Measurements from ENCODE around the gene C19orf47. TPM values are rescaled to one million over a fixed set of nuclear protein-coding genes. Genes with fewer than 3 reads are reported as not detected.
"Not testable (repeated sequence)": the region's sequence is repeated elsewhere in the genome, so short reads cannot be mapped to it uniquely, and the experiment has no call there.

Gene C19orf47
- total RNA-seq, 1 experiment from 2014 or later = 33.7 TPM

DNA sequence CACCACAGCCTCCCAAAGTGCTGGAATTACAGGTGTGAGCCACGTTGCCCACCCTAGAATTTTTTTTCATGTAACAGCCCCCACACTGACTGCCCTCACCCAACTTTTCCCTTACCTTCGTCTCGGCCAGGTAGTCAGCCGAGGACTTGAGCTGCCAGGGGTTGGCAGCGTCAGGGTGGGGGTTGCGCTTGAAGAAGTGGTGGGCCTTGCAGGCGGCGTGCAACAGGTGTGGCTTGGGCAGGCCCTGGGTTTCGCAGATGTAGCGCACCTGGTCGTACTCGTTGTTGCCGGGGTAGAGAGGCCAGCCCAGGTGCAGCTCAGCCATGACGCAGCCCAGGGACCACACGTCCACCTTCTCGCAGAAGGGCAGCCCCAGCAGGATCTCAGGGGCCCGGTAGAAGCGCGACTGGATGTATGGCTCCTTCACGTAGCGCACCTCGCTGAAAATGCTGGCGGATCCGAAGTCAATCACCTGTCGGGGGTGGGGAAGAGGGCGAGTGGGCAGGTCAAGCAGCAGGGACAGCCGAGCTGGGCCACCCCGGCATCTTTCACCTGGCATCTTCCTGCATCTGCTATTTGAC lies 35.6 kb upstream of the C19orf47 start:
- no peak for DNase-seq
- no peaks in the 10 kb centered on the region for H3K9me3 ChIP-seq (replicated peaks)
- H3K27me3 ChIP-seq = no peaks in the 10 kb centered on the region
- H3K4me1 ChIP-seq = peaks cover 11% of the 10 kb centered on the region
- H3K36me3 ChIP-seq = no peaks in the 10 kb centered on the region; the same call in 1 of the 2 replicates
- no peak overlapping the region for H3K4me3 ChIP-seq
- H3K27ac ChIP-seq = no peak overlapping the region

DNA sequence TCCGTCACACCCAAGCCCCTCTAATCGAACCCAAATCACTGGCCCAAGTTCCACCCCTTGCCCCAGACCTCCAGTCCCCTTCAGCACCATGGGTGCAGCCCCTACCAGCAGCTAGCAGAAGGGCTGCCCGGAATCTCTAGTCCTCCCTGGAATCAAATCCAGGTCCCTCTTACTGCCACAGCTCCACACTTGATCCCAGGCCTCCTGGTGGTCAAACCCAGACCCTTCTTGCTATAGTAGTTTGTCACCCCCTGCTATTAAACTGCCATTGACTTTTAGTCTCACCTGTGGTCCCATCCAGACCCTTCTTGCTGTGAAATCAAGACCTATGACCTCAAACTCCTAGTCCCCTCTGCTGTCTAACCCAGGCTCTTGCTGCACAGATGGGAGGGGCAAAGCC lies 33.1 kb upstream of the C19orf47 start:
- Histone ChIP-seq H3K9me3 (replicated peaks) (no peaks in the 10 kb centered on the region), H3K4me3 (no peak overlapping the region), H3K4me1 (peaks cover 8% of the 10 kb centered on the region), H3K27me3 (no peaks in the 10 kb centered on the region), H3K27ac (no peak overlapping the region), H3K36me3 (peaks cover 7% of the 10 kb centered on the region)
- DNase-seq = no peak

DNA sequence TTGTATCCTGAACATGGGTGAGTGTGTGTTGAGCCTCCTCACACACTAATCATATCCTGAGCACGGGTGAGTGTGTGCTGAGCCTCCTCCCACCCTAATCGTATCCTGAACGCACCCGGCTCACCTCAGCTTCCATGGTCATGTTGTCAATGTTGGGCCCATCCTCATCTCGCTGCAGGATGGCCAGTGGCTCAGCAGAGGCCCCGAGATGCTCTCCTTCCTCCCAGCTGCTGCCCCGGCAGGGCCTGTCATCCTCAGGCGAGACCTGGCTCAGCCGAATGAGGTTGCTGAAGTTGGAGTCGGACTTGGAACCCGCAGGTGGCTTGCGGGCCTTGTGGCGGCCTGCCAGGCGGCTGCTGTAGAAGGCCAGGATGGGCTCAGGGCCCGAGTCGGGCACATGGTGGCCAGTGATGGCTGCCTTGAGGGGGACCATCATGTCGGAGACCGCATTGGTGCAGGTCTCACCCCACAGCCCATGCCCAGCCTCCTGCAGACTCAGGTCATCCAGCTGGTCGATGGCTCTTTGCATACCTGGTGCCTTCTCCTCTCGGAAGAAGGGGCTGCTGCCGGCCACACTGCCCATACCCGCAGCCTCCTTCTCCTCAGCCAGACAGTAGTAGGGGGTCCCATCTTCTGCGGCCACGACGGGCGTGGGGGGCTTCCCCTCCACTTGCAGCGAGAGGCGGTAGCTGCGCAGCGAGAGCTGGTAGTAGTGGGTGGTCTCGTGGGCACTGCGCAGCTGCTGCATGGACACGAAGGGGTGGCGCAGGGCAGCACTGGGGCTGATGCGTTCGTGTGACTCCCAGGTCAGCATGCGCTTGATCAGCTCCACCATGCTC lies 32.2 kb upstream of the C19orf47 start:
- Histone ChIP-seq H3K4me1 (peaks cover 8% of the 10 kb centered on the region), H3K4me3 (no peak overlapping the region), H3K27me3 (no peaks in the 10 kb centered on the region), H3K36me3 (peaks cover 10% of the 10 kb centered on the region), H3K9me3 (replicated peaks) (no peaks in the 10 kb centered on the region), H3K27ac (no peak overlapping the region)
- no peak for DNase-seq

DNA sequence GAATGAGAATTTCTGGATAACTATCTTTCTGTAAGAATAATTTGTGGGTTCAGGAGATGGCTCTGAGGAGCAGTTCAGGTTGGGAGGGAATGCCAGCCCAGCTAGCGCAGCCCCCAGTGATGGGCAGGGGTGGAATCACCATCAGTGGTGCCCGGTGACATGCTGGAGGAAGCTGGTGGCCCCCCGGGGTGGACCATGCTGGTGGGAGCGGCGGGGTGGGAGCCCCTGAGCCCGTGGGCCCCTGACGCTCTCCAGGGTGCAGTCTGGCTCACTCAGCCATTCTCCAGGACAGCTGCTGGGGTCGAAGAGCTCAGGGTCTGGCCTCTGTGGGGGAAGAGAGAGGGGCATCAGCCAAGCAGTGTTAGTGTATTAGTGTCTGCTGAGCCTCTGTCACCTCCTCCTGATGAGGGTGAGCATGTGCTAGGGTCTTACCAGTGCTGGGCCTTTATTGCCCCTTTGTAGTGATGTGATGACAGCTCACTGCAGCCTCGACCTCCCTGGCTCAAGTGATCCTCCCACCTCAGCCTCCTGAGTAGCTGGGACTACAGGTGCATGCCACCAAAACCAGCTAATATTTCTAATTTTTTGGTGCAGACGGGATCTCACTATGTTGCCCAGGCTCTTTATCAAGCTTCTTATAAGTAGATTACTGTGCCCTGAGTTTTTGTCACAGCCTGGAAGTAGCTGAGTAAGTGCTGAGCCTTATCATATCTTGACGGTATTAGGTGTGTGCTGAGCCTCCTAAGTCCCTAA lies 31.4 kb upstream of the C19orf47 start:
- H3K27me3 ChIP-seq = no peaks in the 10 kb centered on the region
- peaks cover 8% of the 10 kb centered on the region for H3K4me1 ChIP-seq
- H3K9me3 ChIP-seq (replicated peaks) = no peaks in the 10 kb centered on the region
- H3K27ac ChIP-seq = no peak overlapping the region
- DNase-seq = no peak
- peaks cover 10% of the 10 kb centered on the region for H3K36me3 ChIP-seq
- H3K4me3 ChIP-seq = no peak overlapping the region

DNA sequence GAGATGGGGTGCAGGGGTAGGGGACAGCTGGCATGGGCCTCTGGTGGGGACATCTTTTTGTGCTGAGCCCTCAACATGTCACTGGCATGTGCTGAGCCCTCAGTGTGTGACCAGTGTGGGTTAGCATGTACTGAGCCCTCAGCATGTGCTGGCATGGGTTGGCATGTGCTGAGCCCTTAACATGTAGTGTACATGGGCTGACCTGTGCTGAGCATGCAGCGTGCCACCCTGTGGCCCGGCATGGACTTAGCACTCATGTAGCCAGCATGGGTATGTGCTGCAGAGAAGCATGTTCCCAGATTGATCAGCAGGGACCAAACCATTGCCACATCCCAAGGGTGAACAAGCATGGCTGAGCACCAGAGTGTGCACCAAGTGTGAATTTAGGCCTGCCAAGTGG lies 30.3 kb upstream of the C19orf47 start:
- no peaks in the 10 kb centered on the region for H3K9me3 ChIP-seq (replicated peaks)
- H3K4me3 ChIP-seq = no peak overlapping the region
- no peak for DNase-seq
- H3K36me3 ChIP-seq = peaks cover 10% of the 10 kb centered on the region
- no peak overlapping the region for H3K27ac ChIP-seq
- no peaks in the 10 kb centered on the region for H3K27me3 ChIP-seq
- peaks cover 8% of the 10 kb centered on the region for H3K4me1 ChIP-seq

DNA sequence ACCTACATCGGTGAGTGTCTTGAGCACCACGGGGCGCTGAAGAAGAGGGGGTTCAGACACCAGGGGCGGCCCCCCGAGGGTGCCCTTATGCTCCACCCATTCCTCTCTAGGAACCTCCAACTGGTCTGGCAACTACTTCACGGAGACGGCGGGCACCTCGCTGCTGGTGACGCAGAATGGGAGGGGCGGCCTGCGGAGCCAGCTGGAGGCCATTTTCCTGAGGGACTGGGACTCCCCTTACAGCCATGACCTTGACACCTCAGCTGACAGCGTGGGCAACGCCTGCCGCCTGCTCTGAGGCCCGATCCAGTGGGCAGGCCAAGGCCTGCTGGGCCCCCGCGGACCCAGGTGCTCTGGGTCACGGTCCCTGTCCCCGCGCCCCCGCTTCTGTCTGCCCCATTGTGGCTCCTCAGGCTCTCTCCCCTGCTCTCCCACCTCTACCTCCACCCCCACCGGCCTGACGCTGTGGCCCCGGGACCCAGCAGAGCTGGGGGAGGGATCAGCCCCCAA lies 29.7 kb upstream of the C19orf47 start:
- no peaks in the 10 kb centered on the region for H3K27me3 ChIP-seq
- peaks cover 13% of the 10 kb centered on the region for H3K36me3 ChIP-seq
- no peak overlapping the region for H3K4me3 ChIP-seq
- H3K9me3 ChIP-seq (replicated peaks) = no peaks in the 10 kb centered on the region
- no peak for DNase-seq
- H3K4me1 ChIP-seq = peaks cover 8% of the 10 kb centered on the region
- no peak overlapping the region for H3K27ac ChIP-seq

DNA sequence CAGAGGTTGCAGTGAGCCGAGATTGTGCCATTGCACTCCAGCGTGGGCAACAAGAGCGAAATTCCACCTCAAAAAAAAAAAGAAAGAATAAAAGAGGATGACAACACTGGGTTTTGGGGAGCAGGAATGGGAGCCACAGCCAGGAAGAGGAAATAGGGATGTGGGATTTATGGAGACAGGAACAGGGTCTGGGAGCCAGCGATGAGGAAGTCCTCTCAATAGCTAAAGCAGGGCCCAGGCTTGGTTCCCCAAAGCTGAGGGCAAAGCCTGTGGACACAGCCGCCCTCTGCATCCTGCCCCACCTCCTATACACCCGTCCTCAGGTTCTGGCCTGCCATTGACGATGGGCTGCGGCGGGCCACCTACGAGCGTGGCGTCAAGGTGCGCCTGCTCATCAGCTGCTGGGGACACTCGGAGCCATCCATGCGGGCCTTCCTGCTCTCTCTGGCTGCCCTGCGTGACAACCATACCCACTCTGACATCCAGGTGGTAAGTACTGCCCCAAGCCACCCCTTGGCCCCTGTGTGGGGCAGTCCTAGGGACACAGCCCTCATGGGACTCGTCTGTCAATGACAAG lies 28.2 kb upstream of the C19orf47 start:
- Histone ChIP-seq H3K36me3 (peaks cover 23% of the 10 kb centered on the region), H3K27ac (no peak overlapping the region), H3K27me3 (no peaks in the 10 kb centered on the region), H3K9me3 (replicated peaks) (no peaks in the 10 kb centered on the region), H3K4me1 (no peaks in the 10 kb centered on the region), H3K4me3 (no peak overlapping the region)
- no peak for DNase-seq

DNA sequence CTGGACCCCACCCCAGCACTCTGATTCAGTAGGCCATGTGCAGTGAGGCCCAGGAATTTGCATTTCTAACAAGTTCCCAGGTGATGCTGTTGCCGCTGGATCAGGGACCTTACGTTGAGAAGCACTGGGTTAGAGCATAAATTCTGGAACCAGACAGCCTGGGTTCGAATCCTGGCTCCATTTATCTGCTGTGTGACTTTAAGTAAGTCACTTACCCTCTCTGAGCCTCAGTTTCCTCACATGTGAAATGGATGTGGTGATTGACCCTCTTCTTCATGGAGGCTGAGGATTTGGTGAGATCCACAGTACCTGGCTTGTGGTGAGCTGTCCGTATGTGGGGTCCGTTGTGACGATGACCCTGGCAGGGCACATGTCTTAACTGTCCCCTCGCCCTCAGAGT lies 25.9 kb upstream of the C19orf47 start:
- no peak overlapping the region for H3K4me3 ChIP-seq
- no peak for DNase-seq
- H3K9me3 ChIP-seq (replicated peaks) = no peaks in the 10 kb centered on the region
- H3K36me3 ChIP-seq = peaks cover 29% of the 10 kb centered on the region
- H3K27me3 ChIP-seq = no peaks in the 10 kb centered on the region
- no peaks in the 10 kb centered on the region for H3K4me1 ChIP-seq
- H3K27ac ChIP-seq = no peak overlapping the region

DNA sequence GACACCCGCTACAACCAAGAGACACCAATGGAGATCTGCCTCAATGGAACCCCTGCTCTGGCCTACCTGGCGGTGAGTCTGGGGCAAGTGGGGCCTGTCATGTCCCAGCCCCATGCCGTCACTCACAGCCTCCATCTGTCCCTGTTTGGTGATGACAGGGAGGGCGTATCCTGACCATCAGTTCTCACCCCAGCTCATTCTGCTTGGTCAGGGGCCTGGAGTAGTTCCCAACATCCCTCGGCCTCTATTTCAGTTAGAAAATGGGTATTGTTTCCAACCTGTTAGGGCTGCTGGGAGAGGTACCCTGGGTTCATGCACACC lies 23.6 kb upstream of the C19orf47 start:
- Histone ChIP-seq H3K4me1 (peaks cover 16% of the 10 kb centered on the region), H3K9me3 (replicated peaks) (no peaks in the 10 kb centered on the region), H3K36me3 (peaks cover 25% of the 10 kb centered on the region), H3K27ac (no peak overlapping the region), H3K27me3 (no peaks in the 10 kb centered on the region), H3K4me3 (no peak overlapping the region)
- no peak for DNase-seq

DNA sequence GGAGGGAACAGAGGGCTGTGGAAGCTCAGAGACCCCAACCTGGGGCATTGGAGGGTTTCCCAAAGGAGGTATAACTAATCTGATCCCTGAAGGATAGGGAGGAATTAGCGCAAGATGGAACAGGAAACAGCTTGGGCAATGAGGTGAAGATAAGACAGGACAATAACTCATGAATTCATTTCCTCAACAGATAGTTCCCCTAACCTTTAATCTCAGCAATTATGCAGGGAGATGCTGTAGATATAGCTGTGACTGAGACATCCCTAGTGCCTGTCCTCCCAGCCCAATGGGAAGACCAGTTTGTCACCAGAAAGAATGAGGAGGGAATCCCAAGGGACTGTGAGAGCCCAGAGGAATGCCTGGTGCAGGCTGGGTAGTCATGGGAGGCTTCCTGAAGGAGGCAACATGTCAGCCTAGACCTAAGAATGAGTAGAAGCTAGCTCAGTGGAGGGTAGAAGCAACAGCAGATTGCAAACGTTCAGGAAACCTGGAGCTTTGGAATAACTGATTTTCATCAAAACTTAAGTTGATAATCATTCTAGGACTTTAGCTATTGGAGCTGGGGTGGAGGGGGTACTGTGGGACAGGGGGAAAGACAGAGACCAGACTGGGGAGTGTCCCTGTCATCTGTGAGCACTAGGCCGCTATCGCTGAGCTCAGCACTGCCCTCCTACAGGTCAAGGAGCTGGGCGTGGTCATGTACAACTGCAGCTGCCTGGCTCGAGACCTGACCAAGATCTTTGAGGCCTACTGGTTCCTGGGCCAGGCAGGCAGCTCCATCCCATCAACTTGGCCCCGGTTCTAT lies 23.0 kb upstream of the C19orf47 start:
- Histone ChIP-seq H3K4me1 (peaks cover 22% of the 10 kb centered on the region), H3K4me3 (no peak overlapping the region), H3K9me3 (replicated peaks) (no peaks in the 10 kb centered on the region), H3K36me3 (peaks cover 23% of the 10 kb centered on the region), H3K27me3 (no peaks in the 10 kb centered on the region), H3K27ac (no peak overlapping the region)
- DNase-seq = no peak

DNA sequence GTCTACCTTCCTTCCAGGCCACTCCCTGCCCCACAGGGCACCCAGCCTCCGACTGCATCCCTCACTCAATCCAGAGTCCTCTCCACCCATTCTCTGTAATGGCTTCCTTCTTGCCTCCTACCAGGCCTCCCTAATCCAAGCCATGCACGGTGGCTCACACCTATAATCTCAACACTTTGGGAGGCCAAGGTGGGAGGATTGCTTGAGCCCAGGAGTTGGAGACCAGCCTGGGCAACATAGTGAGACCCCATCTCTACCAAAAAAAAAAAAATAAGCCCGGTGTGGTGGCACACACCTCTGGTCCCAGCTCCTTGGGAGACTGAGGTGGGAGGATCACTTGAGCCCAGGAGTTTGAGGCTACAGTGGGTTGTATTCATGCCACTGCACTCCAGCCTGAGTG lies 22.1 kb upstream of the C19orf47 start:
- H3K4me3 ChIP-seq; H3K27ac ChIP-seq; H3K9me3 ChIP-seq (replicated peaks); DNase-seq; H3K27me3 ChIP-seq: not testable (repeated sequence)
- Histone ChIP-seq H3K4me1 (peaks cover 22% of the 10 kb centered on the region), H3K36me3 (peaks cover 20% of the 10 kb centered on the region)

DNA sequence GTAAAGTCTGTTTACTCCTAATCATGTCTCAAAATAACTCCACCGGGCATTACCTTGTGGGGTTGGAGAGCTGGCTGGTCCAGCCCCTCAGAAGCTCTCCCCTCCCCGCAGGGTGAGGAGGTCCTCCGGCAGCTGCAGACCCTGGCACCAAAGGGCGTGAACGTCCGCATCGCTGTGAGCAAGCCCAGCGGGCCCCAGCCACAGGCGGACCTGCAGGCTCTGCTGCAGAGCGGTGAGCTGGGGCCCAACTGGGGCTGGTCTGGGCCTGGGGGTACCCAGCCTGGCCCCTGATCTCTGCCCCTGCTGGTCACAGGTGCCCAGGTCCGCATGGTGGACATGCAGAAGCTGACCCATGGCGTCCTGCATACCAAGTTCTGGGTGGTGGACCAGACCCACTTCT lies 21.6 kb upstream of the C19orf47 start:
- H3K4me3 ChIP-seq = no peak overlapping the region
- peaks cover 22% of the 10 kb centered on the region for H3K4me1 ChIP-seq
- peaks cover 20% of the 10 kb centered on the region for H3K36me3 ChIP-seq
- DNase-seq = no peak
- no peak overlapping the region for H3K27ac ChIP-seq
- H3K9me3 ChIP-seq (replicated peaks) = no peaks in the 10 kb centered on the region
- H3K27me3 ChIP-seq = no peaks in the 10 kb centered on the region

DNA sequence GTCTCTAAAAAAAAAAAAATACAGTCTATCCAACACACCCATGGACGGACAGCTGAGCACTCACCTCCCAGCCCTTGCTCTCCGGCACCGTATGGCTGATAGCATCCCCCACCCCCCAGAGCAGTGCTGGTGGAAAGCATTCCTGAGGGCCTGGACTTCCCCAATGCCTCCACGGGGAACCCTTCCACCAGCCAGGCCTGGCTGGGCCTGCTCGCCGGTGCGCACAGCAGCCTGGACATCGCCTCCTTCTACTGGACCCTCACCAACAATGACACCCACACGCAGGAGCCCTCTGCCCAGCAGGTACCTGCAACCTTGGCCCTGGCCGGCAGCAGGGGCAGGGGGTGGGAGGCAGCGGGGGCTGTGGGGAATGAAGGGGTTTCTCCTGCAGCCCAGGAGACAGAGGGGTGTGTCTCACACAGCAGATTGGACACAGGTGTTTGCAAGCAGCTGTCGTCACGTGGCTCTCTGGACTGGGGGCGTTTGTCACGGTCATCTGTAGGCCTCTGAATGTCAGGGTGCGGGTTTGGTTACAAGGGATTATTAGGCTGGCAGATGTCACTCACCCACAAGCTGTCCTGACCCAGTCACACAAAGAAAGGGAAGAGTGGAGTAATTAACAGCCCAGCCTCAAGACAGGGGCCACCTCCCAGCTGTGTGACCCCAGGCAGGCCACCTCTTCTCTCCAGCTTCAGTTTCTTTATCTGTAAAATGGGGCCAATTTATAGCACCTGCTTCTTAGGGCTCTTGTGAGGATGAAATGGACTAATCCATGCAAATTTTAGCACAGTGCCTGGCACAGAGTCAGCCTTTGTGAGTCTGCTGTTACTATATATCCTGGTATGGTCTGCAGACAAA lies 19.6 kb upstream of the C19orf47 start:
- Histone ChIP-seq H3K4me1 (peaks cover 25% of the 10 kb centered on the region), H3K4me3 (no peak overlapping the region), H3K36me3 (peaks cover 15% of the 10 kb centered on the region), H3K27me3 (no peaks in the 10 kb centered on the region), H3K27ac (peak overlapping the region; percentile 48), H3K9me3 (replicated peaks) (no peaks in the 10 kb centered on the region)
- peak; percentile 85 to 89 for DNase-seq
